Measurements from ENCODE around the gene TRAF2. TPM values are rescaled to one million over a fixed set of nuclear protein-coding genes. Genes with fewer than 3 reads are reported as not detected.
"Not testable (repeated sequence)": the region's sequence is repeated elsewhere in the genome, so short reads cannot be mapped to it uniquely, and the experiment has no call there.

The TRAF2 gene
- polyA plus RNA-seq, 3 donors from 2014 or later, result 7.6 to 32.7 (median 11.0) TPM

GRCh38 chr9:136867917-136868316 is 18.4 kb upstream of the TRAF2 start:
- Mint-ChIP-seq H3K9me3 (no peaks in the 10 kb centered on the region), H3K27me3 (ENCODE audit: low read depth in 3 of 3) (no peaks in the 10 kb centered on the region), H3K27ac (peak overlapping the region in 1 of 6 donors; percentile 84), H3K4me1 (peaks cover 20 to 25% of the 10 kb centered on the region in 2 donors), H3K4me3 (peak overlapping the region in 3 of 5 donors; percentile 58 to 75 (median 61)), H3K36me3 (peaks cover 3 to 4% (median 3%) of the 10 kb centered on the region in 3 donors)
- DNase-seq, result no peak

DNA sequence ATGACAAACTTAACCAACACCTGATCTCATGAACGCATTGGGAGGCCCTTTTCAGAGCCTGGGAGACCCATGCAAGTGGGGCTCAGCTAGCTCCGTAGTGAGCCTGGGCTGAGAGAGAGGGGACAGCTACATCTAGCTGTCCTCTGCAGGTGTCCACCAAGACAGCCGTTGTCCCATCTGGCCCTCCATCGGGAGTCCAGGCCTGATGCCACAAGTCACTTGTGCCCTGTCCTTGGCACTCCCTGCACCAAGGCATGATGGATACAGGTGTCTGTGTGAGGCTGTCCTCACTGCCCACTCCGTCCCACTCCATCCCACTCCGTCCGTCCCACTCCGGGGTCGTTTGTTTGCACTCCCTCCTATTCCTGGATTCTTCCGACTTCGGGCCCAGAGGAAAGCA is 17.7 kb upstream of the TRAF2 start:
- H3K4me1 Mint-ChIP-seq, result peaks cover 17 to 20% of the 10 kb centered on the region in 2 donors
- H3K9me3 Mint-ChIP-seq, result no peaks in the 10 kb centered on the region
- H3K27ac Mint-ChIP-seq, result peak overlapping the region in 4 of 6 donors; percentile 40 to 71 (median 60)
- H3K27me3 Mint-ChIP-seq (ENCODE audit: low read depth in 3 of 3), result no peaks in the 10 kb centered on the region
- no peak for DNase-seq
- peak overlapping the region; percentile 37 to 75 (median 58) for H3K4me3 Mint-ChIP-seq
- peaks cover 3% of the 10 kb centered on the region in 3 donors for H3K36me3 Mint-ChIP-seq

- H3K4me1 Mint-ChIP-seq, result peaks cover 10 to 13% of the 10 kb centered on the region in 2 donors
- H3K27me3 Mint-ChIP-seq (ENCODE audit: low read depth in 3 of 3); H3K27ac Mint-ChIP-seq; H3K36me3 Mint-ChIP-seq; H3K9me3 Mint-ChIP-seq; DNase-seq: not testable (repeated sequence)
- peak overlapping the region in 1 of 5 donors; percentile 61 for H3K4me3 Mint-ChIP-seq
These were observed 16.7 kb upstream of the TRAF2 start for GRCh38 chr9:136869611-136870010.

- no peaks in the 10 kb centered on the region for H3K9me3 Mint-ChIP-seq
- peaks cover 0 to under 1% of the 10 kb centered on the region in 2 donors for H3K4me1 Mint-ChIP-seq
- H3K4me3 Mint-ChIP-seq, result no peak overlapping the region
- H3K27ac Mint-ChIP-seq, result no peak overlapping the region
- no peaks in the 10 kb centered on the region for H3K36me3 Mint-ChIP-seq
- H3K27me3 Mint-ChIP-seq (ENCODE audit: low read depth in 3 of 3), result peaks cover 0 to 4% (median 0%) of the 10 kb centered on the region in 3 donors
- DNase-seq, result no peak
These were observed 11.2 kb upstream of the TRAF2 start for GRCh38 chr9:136875155-136875554.

GRCh38 chr9:136876476-136876875 is 9.8 kb upstream of the TRAF2 start:
- Mint-ChIP-seq H3K36me3 (no peaks in the 10 kb centered on the region), H3K9me3 (no peaks in the 10 kb centered on the region), H3K4me1 (peaks cover 4 to 13% of the 10 kb centered on the region in 2 donors), H3K27ac (no peak overlapping the region), H3K27me3 (ENCODE audit: low read depth in 3 of 3) (peaks cover 0 to 4% (median 0%) of the 10 kb centered on the region in 3 donors), H3K4me3 (no peak overlapping the region)
- no peak for DNase-seq

- Mint-ChIP-seq H3K27ac (peak overlapping the region in 4 of 6 donors; percentile 39 to 96 (median 93)), H3K27me3 (ENCODE audit: low read depth in 3 of 3) (peaks cover 0 to 4% (median 2%) of the 10 kb centered on the region in 3 donors), H3K36me3 (no peaks in the 10 kb centered on the region), H3K4me3 (peak overlapping the region in 3 of 5 donors; percentile 21 to 34 (median 22)), H3K9me3 (no peaks in the 10 kb centered on the region), H3K4me1 (peaks cover 22 to 37% of the 10 kb centered on the region in 2 donors)
- DNase-seq, result no peak
These were observed 5.7 kb upstream of the TRAF2 start for GRCh38 chr9:136880651-136881050.

DNA sequence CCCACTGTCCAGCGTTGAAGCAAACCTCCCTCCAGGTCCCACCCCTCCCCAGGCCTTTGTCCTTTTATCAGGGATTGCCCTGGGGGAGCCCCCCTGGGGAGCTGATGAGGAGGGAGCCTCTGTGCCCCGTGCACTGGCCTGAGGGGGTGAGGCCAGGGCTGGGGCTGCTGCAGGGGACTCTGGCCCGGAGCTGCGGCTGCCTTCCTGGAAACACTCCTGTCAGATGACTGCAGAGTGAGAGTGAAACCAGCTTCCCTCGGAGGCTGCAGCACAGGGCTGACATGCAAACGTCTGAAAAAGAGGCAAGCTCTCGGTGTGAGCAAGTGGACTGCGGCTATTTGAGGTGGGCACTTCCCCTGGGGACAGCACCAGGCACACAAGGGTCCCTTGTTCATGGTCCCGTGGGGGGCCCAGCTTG is 4.6 kb upstream of the TRAF2 start:
- Mint-ChIP-seq H3K9me3 (no peaks in the 10 kb centered on the region), H3K27ac (peak overlapping the region; percentile 86 to 96 (median 93)), H3K27me3 (ENCODE audit: low read depth in 3 of 3) (peaks cover 0 to 6% (median 2%) of the 10 kb centered on the region in 3 donors), H3K36me3 (no peaks in the 10 kb centered on the region), H3K4me1 (peaks cover 22 to 38% of the 10 kb centered on the region in 2 donors), H3K4me3 (peak overlapping the region; percentile 77 to 86 (median 85))
- peak; percentile 36 to 53 (median 45) for DNase-seq

DNA sequence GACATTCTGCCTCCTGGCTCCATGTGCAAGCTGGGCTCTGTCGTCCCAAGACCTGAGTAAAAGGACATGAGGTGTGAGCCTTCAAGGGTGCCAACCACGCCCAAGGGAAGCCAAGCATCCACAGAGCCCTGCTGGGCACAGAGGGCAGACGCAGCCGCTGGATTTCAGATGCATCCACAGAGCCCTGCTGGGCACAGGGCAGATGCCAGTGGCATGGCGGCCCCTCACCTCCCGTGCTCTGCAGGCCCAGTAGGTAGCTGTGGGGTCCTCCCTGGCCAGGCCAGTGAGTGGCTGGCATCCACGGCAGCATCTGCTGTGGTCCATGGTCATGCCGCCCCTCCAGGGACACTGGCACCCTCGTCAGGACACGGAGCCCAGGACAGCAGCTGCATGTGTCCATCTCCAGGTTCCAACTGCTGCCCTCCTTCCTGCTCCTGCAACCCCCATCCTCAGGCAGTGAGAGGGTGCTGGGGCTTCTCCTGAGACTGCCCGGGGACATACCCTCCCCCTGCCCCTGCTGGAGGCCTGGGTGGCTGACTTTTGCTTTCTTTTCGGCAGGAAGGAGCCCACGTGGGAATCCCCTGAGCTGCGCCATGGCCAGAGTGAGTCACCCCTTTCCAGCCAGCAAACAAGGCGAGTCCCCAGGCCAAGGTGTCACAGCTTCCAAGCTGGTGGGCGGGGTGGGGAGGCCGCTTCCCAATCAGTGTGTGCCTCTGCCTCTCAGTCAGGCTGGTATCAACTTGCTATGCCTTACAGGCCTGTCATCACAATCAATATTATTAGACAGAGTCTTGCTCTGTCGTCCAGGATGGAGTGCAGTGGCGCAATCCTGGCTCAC is 4.0 kb upstream of the TRAF2 start:
- Mint-ChIP-seq H3K4me3 (peak overlapping the region; percentile 77 to 86 (median 85)), H3K36me3 (no peaks in the 10 kb centered on the region), H3K4me1 (peaks cover 27 to 42% of the 10 kb centered on the region in 2 donors), H3K27ac (peak overlapping the region; percentile 86 to 96 (median 93)), H3K27me3 (ENCODE audit: low read depth in 3 of 3) (peaks cover 0 to 6% (median 2%) of the 10 kb centered on the region in 3 donors), H3K9me3 (no peaks in the 10 kb centered on the region)
- peak; percentile 83 to 85 (median 85) for DNase-seq

DNA sequence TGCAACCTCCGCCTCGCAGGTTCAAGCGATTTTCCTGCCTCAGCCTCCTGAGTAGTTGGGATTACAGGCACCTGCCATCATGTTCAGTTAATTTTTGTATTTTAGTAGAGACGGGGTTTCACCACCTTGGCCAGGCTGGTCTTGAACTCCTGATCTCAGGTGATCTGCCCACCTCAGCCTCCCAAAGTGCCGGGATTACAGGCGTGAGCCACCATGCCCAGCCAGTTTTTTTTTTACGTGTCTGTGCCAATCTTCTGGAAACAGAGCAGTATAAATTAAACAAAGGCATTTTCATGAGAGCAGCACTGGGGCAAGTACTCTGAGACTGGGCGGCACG is 3.4 kb upstream of the TRAF2 start:
- peak overlapping the region; percentile 77 to 86 (median 85) for H3K4me3 Mint-ChIP-seq
- not testable (repeated sequence) for DNase-seq; H3K9me3 Mint-ChIP-seq; H3K36me3 Mint-ChIP-seq; H3K27me3 Mint-ChIP-seq (ENCODE audit: low read depth in 3 of 3)
- peaks cover 32 to 45% of the 10 kb centered on the region in 2 donors for H3K4me1 Mint-ChIP-seq
- H3K27ac Mint-ChIP-seq, result peak overlapping the region; percentile 76 to 96 (median 93)

DNA sequence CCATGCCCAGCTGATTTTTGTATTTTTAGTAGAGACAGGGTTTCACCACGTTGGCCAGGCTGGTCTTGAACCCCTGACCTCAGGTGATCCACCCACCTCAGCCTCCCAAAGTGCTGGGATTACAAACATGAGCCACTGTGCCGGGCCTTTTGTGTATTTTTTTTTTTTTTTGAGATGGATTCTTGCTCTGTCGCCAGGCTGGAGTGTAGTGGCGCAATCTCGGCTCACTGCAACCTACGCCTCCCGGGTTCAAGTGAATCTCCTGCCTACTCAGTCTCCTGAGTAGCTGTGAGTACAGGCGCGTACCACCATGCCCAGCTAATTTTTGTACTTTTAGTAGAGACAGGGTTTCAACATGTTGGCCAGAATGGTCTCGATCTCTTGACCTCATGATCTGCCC is 2.6 kb upstream of the TRAF2 start:
- not testable (repeated sequence) for H3K9me3 Mint-ChIP-seq; DNase-seq; H3K36me3 Mint-ChIP-seq; H3K27me3 Mint-ChIP-seq (ENCODE audit: low read depth in 3 of 3)
- peaks cover 32 to 46% of the 10 kb centered on the region in 2 donors for H3K4me1 Mint-ChIP-seq
- H3K27ac Mint-ChIP-seq, result peak overlapping the region in 5 of 6 donors; percentile 46 to 96 (median 91)
- peak overlapping the region in 2 of 5 donors; percentile 4 to 21 for H3K4me3 Mint-ChIP-seq

DNA sequence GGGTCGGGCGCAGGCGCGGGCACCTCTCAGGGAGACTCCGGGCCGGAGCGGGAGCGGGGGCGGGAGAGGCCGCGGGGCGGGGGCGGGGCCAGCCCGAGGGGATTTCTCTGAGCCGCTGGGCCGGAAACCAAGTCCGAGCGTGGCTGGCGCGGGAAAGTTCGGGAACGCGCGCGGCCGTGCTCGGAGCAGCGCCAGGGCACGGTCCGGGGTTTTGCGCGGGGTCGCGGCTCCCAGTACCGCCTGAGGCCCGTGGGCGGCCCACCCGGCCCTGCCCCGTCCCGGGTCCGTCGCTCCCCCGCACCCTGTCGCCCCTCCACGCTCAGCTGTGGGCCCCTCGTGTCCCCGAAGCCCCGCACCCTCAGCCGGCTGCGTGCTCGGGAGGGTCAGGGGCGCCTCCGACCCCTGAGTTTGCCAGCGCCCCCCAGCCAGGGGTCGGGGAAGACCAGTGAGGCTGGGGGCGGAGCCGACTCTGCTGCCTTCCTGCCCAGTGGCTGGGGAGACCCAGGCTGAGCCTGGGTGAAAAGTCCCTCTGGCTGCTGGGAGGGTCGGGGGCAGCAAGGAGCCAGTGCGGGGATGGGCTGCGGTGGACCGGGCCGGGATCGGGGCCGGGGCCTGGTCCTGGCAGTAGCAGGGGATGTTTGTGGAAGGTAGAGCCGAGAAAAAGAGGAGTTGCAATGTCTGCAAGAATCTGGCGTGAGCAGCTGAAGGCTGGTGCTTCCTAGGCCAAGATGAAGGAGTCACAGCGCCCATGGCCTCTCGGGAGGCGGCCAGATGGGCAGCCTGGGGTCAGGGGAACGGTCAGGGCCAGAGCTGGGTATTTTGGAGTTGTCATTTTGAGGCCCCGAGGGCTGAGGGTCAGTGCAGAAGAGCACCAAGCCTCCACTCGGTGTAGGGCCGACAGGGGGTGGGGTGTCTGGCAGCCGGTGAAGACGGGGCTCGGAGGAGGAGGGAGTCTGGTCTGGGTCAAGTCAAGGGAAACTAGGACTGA is 588 bp downstream of the TRAF2 start:
- peaks cover 0 to 5% (median 2%) of the 10 kb centered on the region in 3 donors for H3K27me3 Mint-ChIP-seq (ENCODE audit: low read depth in 3 of 3)
- H3K36me3 Mint-ChIP-seq, result no peaks in the 10 kb centered on the region
- peak in 2 of 3 donors; percentile 24 to 32 for DNase-seq
- H3K9me3 Mint-ChIP-seq, result no peaks in the 10 kb centered on the region
- H3K27ac Mint-ChIP-seq, result peak overlapping the region; percentile 87 to 97 (median 92)
- H3K4me1 Mint-ChIP-seq, result peaks cover 23 to 32% of the 10 kb centered on the region in 2 donors
- H3K4me3 Mint-ChIP-seq, result peak overlapping the region; percentile 81 to 89 (median 85)

DNA sequence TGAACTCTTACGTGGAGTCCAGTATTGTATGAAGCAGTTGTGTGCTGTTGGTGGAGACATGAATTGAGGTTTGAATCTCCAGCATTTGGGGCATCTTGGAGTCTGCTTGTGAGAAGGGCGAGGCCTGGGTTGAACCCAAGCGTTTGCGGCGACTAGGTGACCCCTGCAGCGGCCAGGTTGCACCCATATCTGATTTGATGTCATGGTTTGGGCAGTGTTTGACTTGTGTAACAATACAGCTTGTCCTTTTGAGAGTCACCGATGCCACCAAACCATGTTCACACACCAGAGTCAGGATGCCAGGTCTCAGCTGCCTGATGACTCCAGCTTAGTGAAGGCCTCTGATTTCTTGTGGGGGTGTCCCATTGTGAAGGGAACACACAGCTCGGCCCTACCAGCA is 2.1 kb downstream of the TRAF2 start:
- Mint-ChIP-seq H3K4me3 (no peak overlapping the region), H3K36me3 (no peaks in the 10 kb centered on the region), H3K27ac (peak overlapping the region in 1 of 6 donors; percentile 57), H3K4me1 (peaks cover 15 to 24% of the 10 kb centered on the region in 2 donors), H3K27me3 (ENCODE audit: low read depth in 3 of 3) (peaks cover 0 to 5% (median 0%) of the 10 kb centered on the region in 3 donors), H3K9me3 (no peaks in the 10 kb centered on the region)
- DNase-seq, result no peak

GRCh38 chr9:136889858-136890257 is 3.5 kb downstream of the TRAF2 start:
- Mint-ChIP-seq H3K4me1 (peaks cover 23 to 30% of the 10 kb centered on the region in 2 donors), H3K36me3 (no peaks in the 10 kb centered on the region), H3K27ac (peak overlapping the region in 1 of 6 donors; percentile 13), H3K9me3 (no peaks in the 10 kb centered on the region), H3K4me3 (no peak overlapping the region), H3K27me3 (ENCODE audit: low read depth in 3 of 3) (peaks cover 0 to 5% (median 0%) of the 10 kb centered on the region in 3 donors)
- DNase-seq, result no peak

All from immature natural killer cell (primary cell).